HK-2 (cell line): ENCODE data around the gene TTBK1.

Source experiments
- DNase-seq: peaks from one replicate; pipeline ENCODE4 v3.0.0-alpha.2; 2018; ENCODE audit not compliant: unreplicated experiment

TTBK1 gene

DNA sequence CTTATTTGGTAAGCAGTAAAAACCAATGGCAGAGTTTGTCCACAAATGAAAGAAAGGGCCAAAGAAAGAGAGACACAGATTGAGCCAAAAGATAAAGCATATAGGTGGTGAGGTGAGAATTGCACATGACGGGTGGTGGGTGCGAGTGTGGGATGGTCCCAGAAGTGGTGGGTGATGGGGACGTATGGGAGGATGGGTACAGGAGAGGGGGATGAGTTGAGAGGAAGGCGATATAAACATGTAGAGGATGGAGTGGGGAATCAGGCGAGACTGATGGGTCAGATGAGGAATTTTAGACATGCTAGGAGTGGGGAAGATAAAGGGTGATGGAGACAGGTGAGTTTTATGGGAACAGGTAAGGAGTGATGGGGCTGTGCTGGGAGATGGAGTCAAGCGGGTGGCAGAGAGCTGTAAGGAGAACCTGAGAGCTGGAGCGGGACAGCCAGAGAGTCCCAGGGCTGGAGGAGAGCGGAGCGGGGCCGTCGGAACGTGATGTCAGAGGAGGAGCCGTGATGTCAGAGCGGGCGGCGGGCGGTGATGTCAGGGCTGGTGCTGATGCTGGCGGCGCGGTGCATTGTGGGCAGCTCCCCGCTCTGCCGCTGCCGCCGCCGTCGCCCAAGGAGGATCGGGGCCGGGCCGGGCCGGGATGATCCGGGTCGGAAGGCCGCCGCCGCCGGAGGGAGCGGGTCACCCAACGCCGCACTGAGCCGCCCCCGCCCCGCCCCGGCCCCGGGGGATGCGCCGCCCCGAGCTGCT is at the start of gene TTBK1:
TTBK1 (plus strand) TSS at position 574 of the 756 bp plus-strand sequence. CDS start 3,180 bp downstream, outside the sequence.
- no peak for DNase-seq

DNA sequence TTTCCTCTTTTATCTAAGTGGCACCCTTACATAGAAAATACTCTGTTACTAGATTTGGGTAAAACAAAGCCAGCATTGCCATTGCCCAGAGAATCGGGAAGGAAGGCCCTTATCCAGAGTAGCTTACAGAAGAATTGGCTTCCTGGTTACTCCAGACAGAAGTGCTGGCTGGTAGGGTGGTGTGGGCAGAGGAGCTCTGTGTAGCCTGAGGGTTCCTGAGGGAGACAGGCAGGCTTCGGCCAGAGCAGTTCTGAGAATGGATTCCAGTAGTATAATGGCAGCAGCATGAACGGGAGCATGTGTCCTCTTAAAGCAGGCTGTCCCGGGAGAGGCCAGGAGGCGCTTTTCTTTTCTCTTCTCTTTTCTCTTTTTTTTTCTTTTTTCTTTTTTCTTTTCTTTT is 49.4 kb upstream of the TTBK1 start:
- no peak for DNase-seq

DNA sequence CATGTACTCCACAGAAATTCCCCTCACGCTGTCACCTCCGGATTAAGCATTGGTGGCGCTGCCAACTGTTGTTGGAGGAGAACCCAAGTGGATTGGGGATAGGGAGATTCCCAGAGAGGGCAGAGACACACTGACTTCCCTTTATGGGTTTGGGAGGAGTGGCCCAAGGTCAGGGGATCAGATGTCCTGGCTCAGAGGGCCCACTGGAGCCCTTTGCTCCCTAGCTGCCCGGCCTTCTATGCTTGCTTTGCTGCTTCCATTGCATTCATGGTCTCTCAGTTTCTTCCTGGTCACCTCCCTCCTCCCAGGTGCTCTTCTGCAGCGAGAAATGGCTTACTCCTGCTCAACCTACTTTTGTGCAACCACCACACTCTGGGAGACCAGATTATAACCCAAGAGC is 46.9 kb upstream of the TTBK1 start:
- DNase-seq, result no peak

DNA sequence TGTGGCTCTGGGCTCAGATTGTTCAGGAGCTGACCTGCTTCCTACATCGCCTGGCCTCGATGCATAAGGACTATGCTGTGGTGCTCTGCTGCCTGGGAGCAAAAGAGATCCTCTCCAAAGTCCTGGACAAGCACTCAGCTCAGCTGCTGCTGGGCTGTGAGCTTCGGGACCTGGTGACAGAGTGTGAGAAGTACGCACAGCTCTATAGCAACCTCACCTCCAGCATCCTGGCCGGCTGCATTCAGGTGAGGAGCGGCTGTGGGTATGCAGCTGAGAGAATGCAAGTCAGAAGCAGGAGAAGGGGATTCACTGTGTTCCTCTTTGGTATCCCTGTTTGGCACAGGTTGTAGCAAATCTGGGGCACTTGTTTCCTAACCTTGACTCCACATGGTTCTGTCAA is 43.4 kb upstream of the TTBK1 start:
- DNase-seq, result no peak

DNA sequence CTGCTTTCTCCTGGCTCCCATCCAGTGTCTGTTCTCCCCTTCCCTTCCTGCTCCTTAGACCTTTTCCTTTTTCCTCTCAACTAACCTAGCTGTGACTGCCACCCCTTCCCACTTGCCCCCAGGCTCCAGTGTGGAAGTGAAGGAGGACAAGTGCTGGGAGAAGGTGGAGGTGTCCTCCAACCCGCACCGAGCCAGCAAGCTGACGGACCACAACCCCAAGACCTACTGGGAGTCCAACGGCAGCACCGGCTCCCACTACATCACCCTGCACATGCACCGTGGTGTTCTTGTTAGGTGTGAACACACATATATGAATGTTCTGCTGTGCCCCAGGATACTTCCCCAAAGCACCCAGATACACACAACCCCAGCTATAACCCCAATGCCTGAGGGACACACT is 42.7 kb upstream of the TTBK1 start:
- no peak for DNase-seq

DNA sequence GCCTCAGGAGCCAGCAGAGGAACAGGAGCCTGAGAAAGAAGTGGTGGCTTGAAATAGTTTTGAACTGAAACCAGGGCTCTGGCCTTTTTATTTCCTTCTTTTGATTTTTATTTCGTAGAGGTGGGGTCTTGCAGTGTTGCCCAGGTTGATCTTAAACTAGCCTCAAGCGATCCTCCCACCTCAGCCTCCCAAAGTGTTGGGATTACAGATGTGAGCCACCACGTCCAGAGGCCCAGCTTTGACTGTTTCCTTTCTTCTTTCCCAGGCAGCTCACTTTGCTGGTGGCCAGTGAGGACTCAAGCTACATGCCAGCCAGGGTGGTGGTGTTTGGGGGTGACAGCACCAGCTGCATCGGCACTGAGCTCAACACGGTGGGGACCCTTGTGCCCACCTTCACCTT is 40.8 kb upstream of the TTBK1 start:
- DNase-seq, result no peak

DNA sequence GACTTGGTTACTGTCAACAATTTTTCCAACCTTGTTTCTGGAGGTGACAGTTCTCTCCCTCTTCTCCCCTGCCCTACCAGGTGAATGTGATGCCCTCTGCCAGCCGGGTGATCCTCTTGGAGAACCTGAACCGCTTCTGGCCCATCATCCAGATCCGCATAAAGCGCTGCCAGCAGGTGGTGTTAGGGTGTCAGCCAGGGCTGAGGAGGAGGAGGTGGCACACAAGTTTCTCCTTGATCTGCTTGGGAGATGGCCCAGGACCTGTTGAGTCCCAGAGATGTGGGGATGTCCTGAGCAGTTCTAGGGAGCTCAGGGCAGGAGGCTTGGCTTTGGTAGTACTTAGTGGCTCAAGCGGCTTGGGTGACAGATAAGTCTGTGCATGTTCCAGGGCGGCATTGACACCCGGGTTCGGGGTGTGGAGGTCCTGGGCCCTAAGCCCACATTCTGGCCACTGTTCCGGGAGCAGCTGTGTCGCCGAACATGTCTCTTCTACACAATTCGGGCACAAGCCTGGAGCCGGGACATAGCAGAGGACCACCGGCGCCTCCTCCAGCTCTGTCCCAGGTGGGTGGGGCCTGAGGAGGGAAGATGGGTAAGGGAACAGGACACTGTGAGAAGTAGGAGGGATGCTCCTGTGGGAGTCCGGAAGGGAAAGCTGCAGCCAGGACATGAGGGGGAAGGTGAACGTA is 40.1 kb upstream of the TTBK1 start:
- no peak for DNase-seq

DNA sequence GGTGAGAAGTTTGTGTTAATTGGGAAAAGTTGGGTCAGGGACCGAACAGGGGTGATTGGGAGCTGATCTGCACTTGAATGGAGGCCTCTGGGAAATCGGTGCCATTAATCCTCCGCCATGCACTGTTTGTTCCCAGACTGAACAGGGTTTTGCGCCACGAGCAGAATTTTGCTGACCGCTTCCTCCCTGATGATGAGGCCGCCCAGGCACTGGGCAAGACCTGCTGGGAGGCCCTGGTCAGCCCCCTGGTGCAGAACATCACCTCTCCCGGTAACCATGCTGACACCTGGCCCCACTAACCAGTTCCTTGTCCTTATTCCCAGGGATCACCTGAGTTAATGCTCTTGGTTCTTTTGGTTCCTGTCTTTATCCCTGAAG is 39.6 kb upstream of the TTBK1 start:
- no peak for DNase-seq

DNA sequence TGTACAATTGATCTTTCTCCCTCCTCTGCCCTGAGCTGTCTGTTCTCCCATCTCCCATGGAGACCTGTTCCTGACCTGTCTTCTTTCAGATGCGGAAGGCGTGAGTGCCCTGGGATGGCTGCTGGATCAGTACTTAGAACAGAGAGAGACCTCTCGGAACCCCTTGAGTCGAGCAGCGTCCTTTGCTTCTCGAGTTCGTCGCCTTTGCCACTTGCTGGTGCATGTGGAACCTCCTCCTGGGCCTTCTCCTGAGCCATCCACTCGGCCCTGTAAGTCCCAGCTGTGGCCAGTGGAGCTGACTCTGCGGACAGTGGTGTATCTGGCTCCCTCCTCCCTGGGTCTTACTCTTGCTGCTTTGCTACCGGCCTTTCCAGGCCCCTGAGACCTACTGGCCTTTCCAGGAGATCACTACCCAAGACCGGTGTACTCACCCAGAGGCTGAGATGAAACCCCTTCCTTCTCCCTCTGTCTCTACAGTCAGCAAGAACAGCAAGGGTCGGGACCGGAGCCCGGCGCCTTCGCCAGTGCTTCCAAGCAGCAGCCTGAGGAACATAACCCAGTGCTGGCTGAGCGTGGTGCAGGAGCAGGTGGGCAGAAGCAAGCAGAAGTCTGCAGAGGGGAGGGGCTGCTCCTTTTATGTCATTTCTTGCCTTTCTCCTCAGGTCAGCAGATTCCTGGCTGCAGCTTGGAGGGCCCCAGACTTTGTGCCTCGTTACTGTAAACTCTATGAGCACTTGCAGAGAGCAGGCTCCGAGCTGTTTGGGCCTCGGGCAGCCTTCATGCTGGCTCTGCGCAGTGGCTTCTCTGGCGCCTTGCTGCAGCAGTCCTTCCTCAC is 38.8 kb upstream of the TTBK1 start:
- DNase-seq, result no peak

DNA sequence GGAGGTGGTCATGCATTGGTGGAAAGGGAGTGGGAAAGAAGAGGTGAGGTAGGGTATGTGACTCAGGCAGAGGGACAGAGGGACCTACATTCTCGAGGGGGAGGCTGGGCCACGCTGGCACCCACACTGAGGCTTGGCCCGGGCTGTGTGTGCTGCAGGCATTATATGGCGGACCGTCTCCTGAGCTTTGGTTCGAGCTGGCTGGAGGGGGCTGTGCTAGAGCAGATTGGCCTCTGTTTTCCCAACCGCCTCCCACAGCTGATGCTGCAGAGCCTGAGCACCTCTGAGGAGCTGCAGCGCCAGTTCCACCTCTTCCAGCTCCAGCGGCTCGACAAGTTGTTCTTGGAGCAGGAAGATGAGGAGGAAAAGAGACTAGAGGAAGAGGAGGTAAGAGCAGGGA is 37.4 kb upstream of the TTBK1 start:
- no peak for DNase-seq

DNA sequence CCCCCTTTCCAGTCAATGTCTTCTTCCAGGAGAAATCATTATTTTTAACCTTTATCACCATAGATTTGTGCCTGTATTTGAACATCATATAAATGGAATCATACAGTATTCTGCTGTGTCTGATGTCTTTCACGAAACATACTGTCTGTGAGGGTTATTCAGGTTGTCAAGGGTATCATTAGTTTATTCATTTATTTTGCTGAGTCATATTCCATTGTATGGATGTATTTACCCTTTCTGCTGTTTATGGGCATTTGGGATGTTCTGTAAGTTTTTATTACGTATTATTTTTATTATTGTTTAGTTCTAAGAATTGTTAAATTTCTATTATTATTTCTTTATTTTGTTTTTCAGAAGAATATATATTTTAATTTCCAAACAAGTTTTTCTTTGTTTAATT is 36.0 kb upstream of the TTBK1 start:
- DNase-seq, result no peak

DNA sequence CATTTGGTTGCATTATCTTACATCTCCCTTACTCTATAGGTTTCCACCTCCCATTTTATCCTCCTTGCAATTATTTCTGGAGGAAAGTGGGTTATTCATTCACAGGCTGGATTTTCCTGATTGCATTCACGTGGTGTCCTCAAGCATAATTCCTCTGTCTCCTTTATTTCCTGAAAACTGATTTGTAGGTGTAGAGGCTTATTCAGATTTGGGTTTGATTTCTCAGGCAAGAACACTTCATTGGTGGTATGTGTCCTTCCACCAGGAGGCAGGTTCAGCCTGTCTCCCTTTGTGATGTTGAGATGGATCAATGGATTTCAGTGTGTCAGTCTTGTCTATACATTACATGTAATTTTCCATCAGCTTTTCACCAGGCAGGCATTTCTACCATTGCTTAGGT is 31.3 kb upstream of the TTBK1 start:
- DNase-seq, result no peak

DNA sequence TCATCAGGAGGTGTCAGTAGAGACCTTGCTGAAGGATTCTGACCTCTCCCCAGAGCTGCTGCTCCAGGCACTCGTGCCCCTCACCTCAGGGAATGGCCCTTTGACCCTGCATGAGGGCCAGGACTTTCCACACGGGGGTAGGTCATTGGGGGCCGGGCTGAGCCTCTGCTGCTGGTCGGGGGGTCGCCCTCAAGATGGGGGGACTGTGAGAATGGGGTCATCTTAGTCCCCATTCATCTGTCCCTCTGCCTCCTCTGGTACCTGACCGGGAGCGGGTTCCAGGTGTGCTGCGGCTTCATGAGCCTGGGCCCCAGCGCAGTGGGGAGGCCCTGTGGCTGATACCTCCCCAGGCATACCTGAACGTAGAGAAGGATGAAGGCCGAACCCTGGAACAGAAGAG is 29.9 kb upstream of the TTBK1 start:
- DNase-seq, result no peak

DNA sequence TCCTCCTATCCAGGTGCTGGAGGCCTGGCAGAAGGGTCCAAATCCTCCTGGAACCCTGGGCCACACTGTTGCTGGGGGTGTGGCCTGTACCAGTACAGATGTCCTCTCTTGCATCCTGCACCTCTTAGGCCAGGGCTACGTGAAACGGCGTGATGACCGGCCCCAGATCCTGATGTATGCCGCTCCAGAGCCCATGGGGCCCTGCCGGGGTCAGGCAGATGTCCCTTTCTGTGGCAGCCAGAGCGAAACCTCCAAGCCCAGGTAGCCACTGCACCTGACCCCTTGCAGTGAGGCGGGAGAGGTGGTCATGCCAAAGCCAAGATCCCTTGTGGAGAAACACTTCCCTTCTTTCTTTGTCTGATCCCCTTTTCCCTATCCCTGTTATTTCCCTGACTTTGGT is 28.2 kb upstream of the TTBK1 start:
- no peak for DNase-seq

DNA sequence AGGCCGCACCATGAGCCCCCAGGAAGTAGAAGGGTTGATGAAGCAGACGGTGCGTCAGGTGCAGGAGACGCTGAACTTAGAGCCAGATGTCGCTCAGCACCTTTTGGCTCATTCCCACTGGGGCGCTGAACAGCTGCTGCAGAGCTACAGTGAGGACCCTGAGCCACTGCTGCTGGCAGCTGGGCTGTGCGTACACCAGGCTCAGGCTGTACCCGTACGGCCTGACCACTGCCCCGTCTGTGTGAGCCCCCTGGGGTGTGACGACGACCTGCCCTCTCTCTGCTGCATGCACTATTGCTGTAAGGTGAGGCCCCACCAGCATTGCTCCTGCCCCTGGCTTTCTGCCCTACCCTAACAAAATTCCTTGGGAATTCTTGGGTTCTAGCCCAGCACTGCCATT is 27.1 kb upstream of the TTBK1 start:
- DNase-seq, result no peak

DNA sequence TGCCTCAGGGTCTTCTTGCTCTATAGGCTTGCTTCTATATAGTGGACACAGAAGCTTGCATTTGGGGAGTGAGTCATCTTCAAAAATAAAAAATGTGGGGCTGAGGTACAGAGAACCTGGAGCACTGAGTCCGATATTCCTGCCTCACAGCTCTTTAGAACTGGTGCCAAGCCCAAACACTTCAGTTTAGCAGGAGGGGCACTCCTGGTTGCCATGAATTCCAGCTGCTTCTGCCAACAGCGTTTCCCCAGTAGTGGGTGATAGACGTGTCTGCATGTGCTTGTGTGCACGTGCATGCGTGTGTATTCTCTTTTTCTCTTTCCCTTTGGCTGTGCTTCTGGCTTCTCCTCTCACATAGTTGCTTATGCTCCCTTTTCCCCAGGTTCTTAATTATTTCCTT is 25.9 kb upstream of the TTBK1 start:
- no peak for DNase-seq

DNA sequence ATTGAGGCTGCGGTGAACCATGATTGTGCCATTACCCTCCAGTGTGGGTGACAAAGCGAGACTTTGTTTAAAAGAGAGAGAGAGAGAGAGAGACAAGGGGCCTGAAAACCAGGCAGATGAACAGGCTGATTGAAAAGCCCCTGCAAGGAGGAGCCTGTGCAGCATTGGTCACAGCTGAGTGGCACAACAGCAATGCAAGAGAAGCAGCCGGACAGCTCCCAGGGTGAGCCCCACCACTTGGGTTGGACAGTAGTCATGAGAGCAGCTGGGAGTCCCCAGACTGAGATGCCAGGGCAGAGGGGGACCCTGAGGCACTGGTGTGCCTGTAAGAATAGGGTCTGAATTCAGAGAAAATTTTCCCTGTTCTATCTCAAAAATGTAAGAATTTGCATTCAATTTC is 24.2 kb upstream of the TTBK1 start:
- DNase-seq, result no peak

DNA sequence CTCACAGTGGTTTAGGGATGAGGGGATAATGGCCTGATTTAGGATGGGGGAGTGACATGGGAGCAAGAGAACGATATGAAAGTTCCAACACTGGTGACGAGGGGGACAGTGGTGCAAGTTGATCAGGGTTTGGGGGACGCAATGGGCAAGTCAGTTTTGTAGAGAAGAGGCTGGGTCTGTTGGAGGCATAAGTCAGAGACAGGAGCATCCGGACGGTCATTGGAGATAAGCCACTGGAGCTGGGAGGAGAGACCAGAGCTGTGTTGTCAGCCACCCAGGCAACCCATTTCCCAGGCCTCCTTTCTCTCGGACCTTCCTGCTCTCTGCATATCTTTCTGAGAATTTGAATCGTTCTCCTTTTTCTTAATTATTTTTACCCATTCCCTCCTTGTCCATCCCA is 23.5 kb upstream of the TTBK1 start:
- no peak for DNase-seq

DNA sequence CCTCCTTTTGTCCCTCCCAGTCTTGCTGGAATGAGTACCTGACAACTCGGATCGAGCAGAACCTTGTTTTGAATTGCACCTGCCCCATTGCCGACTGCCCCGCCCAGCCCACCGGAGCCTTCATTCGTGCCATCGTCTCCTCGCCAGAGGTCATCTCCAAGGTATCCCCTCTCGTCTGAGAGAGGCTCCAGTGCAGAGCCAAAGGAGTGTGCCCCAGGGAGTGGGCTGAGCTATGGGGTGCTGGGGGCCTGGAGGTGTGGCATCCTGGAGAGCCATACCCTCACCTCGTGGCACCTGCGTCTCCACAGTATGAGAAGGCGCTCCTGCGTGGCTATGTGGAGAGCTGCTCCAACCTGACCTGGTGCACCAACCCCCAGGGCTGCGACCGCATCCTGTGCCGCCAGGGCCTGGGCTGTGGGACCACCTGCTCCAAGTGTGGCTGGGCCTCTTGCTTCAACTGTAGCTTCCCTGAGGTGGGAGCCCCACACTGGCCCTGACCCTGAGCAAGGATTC is 22.8 kb upstream of the TTBK1 start:
- DNase-seq, result no peak

DNA sequence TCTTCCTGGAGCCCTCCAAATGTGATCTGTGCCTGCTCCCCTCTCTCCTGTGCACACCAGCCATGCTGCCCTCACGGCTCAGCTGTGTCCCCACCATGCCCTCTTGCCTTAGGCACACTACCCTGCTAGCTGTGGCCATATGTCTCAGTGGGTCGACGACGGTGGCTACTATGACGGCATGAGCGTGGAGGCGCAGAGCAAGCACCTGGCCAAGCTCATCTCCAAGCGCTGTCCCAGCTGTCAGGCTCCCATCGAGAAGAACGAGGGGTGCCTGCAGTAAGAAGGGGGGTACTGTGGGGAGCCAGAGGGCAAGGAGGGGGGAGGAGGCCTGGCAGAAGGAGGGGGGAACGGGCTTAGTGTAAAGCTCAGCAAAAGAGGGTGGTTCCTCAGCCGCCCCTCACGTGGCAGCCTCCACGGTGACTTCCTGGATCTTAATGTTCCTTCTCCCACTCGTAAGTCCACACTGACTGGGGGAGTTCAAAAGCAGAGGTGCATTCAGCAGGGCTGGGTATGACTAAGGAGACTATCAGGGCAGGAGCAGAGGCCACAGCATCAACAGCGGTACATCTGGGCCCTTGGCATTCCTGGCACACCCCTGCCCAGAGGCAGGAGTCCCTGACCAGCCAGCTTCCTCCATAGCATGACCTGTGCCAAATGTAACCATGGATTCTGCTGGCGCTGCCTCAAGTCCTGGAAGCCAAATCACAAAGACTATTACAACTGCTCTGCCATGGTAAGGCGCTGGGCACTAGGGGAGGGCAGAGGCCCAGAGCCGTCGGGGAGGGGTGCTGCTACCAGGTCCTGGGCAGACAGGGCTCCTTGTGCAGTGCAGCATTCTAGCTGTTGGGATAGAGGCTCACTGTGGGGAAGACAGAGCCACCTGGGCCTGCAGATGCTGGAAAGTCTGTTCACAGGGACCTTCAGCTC is 22.0 kb upstream of the TTBK1 start:
- no peak for DNase-seq

DNA sequence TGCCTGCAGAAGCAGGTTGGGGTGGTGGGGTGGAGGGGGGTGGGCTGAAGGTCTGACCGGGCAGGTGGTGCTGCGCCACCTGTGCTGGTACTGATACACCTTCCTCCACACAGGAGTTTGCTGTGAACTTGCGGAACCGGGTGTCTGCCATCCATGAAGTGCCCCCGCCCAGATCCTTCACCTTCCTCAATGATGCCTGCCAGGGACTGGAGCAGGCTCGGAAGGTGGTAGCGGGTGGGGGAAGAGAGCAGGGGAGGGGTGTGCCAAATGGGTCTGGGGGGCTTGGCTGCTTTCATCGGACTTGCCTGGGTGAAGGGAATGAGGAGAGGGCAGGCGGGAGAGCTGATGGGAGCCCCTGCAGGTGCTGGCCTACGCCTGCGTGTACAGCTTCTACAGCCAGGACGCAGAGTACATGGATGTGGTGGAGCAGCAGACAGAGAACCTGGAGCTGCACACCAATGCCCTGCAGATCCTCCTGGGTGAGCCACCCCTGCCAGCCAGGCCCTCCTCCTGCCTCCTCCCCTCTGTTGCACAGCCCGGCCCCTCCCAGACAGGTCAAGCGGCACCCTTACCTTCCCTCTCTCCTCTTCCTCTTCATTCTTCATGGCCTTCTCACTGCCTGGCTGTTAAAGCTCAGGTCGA is 20.7 kb upstream of the TTBK1 start:
- DNase-seq, result no peak
